GM08714 (cell line): ENCODE results near the gene LRRC3.

Source experiments
- H3K4me3 ChIP-seq: fragments of 200-500 bp; sonication (Bioruptor generic); 2 replicates; pipeline ENCODE4 v1.5.1; 2014; ENCODE audit warnings: mild to moderate bottlenecking, low read length, inconsistent platforms
- ZNF274 ChIP-seq: IDR thresholded peaks from 2 replicates; pipeline ENCODE4 v1.6.1; 2012; ENCODE audit warnings: mild to moderate bottlenecking, low read depth, low read length

The LRRC3 gene

GRCh38 chr21:44455524-44456213, 359 bp downstream of the LRRC3 start:
- H3K4me3 ChIP-seq: peak overlapping the region; percentile 82
- TF ChIP-seq ZNF274: no peak

GRCh38 chr21:44456214-44456914, 1.1 kb downstream of the LRRC3 start:
- peak overlapping the region; percentile 82; the same call in 1 of the 2 replicates for H3K4me3 ChIP-seq
- TF ChIP-seq ZNF274: no peak

DNA sequence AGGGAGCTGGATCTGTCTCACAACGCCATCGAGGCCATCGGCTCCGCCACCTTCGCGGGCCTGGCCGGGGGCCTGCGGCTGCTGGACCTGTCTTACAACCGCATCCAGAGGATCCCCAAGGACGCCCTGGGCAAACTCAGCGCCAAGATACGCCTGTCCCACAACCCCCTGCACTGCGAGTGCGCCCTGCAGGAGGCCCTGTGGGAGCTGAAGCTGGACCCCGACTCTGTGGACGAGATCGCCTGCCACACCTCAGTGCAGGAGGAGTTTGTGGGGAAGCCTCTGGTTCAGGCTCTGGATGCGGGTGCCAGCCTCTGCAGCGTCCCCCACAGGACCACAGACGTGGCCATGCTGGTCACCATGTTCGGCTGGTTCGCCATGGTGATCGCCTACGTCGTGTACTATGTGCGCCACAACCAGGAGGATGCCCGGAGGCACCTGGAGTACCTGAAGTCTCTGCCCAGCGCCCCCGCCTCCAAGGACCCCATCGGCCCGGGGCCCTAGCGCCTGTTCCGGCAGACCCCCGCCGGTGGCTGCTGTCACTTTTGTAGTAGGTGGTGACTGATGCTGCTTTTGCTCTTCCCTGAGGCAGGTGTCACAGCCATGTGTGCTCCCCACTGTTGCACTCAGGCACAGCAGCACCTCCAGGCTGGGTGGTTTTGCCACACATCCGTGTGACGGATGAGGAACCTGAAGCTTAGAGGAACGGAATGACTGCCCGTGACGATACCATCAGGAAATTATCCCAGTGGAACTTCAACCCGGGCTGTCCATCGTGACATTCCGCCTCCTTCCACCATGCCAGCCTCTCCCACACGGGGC, 1.8 kb downstream of the LRRC3 start:
- no peak overlapping the region for H3K4me3 ChIP-seq
- TF ChIP-seq ZNF274: no peak

GRCh38 chr21:44458971-44459711, 3.8 kb downstream of the LRRC3 start:
- no peak overlapping the region for H3K4me3 ChIP-seq
- no peak for TF ChIP-seq ZNF274

DNA sequence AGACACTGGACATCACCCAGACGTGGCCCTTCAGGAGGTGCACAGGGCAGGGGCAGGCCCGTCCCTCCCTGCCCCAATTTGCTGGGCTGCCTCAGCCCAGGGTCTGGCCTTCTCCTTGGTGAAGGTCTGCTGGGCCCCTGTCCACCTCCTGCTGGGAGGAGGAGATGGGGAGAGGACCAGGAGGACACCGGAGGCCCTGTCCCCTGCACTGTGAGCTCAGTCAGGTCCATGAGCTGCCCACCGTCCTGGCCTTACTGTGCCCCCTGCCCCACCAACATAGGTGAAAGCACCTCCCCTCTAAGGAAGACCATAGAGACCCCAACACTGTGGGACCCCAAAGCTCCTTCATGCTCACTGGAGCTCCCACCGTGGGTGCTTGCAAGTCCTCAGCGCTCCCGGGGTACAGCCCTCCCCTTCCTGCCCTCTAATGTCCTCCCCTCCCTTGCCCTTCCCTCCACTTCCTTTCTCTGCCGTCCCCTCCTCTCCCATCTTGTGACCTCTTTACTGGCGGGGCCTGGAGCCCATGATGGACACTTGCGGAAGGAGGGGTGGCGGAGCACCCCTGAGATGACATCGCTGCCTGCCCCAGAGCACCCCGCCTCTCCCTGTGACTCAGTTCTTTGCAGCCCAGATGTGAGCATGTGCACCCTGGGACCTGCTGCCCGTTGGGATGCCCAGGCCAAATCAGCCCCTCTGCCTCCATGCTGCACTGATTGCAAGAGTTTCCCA, 4.6 kb downstream of the LRRC3 start:
- TF ChIP-seq ZNF274: no peak
- H3K4me3 ChIP-seq: no peak overlapping the region

- H3K4me3 ChIP-seq: no peak overlapping the region
- TF ChIP-seq ZNF274: no peak
Observed at GRCh38 chr21:44460441-44460755, 5.1 kb downstream of the LRRC3 start.

GRCh38 chr21:44461005-44461404, 5.7 kb downstream of the LRRC3 start:
- H3K4me3 ChIP-seq: no peak overlapping the region
- no peak for TF ChIP-seq ZNF274

- no peak for TF ChIP-seq ZNF274
- H3K4me3 ChIP-seq: no peak overlapping the region
Observed at GRCh38 chr21:44461464-44462001, 6.2 kb downstream of the LRRC3 start.

DNA sequence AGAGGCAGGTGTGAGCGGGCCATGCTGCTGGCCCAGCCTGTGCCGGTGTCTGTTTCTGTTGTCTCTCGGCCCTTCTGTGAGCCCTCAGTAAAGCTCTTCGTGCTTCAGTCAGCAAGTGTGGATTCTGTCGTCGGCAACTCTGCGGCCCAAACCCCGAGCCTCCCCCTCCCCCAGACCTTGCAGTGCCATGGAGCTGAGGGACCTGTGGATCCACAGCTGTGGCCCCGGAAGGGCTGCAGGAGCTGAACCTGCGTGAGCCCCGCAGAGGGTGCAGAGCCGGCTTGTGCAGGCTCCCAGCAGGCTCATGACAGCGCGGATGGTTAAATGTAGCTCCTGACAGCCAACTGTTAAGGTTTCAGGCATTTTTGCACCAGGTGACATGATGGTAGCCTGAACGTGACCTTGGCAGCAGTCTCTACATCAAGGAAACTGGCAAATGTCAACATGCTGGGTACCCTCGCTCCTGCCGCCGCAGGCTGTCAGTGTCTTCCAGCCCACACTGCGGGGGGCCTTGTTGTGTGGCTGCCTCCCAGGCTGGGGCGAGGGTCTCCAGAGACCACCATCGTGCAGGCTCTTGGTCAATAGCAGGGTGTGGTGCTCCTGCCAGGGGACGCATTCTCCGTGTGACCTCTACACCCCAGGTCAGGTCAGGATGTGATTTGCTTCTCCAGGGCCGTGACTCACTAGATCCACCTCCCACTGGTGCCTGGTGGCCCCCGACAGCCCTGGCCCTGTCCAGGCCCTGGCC, 7.0 kb downstream of the LRRC3 start:
- H3K4me3 ChIP-seq: no peak overlapping the region
- TF ChIP-seq ZNF274: no peak

DNA sequence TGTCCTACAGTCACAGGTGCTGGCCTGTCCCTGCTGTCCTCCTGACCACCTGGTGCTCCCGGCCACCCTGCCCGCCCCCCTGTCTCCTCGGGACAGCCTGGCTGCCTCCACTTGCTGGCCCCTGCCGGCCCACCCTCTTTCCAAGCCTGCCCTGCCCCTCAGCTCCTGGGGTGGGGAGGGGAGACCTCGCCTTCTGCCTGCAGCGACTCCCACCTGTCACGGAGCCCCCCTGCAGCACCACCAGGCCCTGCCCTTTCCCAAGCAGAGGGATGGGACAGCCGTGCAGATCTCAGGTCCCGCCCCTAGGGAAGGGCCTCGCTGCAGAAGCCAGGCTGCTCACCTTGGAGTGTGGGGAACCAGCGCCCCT, 7.5 kb downstream of the LRRC3 start:
- TF ChIP-seq ZNF274: no peak
- no peak overlapping the region for H3K4me3 ChIP-seq

DNA sequence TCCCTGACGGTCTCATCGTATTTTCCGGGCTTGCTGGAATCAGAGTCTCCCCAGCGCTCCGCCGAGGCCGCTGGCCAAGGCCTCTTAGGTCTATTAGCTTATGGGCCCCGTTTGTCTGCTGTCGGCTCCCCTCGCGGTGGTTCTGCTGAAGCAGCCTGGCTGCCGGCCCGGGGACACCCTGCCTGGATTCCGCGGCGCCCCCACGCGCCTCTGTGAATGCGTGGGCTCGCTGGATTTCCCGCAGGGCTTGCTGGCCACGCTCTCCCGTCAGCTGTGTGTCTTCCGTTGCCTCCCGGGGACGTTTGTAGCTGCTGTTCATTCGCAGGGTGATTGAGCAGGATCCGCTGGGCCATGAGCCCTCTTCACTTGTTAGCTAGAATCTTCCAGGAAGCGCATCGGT, 8.4 kb downstream of the LRRC3 start:
- no peak overlapping the region for H3K4me3 ChIP-seq
- TF ChIP-seq ZNF274: no peak

DNA sequence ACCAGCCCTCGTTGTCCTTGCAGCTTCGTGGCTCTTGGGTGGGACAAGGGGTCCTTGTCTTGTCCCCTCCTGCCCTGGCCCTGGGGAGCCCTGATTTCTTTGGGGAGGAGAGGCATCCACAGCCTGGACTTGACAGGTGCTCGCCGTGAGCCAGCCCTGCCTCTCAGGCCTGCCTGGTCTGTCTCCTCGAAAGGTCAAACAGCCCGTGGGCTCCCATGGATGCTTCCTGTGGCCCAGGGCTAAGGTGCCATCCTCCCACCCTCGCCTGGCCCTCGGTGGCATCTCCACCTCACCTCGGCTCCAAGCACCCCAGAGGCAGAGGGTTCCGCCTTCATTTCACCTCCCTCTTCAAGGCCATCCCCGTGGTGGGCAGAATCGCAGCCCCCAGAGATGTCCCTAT, 9.0 kb downstream of the LRRC3 start:
- H3K4me3 ChIP-seq: no peak overlapping the region
- TF ChIP-seq ZNF274: no peak
